Measurements from ENCODE around the gene RNF32.
A peak's percentile ranks its signal among the peaks of the same experiment; 100 is the strongest.
"Not testable (repeated sequence)": the region's sequence is repeated elsewhere in the genome, so short reads cannot be mapped to it uniquely, and the experiment has no call there.

RNF32 gene

DNA sequence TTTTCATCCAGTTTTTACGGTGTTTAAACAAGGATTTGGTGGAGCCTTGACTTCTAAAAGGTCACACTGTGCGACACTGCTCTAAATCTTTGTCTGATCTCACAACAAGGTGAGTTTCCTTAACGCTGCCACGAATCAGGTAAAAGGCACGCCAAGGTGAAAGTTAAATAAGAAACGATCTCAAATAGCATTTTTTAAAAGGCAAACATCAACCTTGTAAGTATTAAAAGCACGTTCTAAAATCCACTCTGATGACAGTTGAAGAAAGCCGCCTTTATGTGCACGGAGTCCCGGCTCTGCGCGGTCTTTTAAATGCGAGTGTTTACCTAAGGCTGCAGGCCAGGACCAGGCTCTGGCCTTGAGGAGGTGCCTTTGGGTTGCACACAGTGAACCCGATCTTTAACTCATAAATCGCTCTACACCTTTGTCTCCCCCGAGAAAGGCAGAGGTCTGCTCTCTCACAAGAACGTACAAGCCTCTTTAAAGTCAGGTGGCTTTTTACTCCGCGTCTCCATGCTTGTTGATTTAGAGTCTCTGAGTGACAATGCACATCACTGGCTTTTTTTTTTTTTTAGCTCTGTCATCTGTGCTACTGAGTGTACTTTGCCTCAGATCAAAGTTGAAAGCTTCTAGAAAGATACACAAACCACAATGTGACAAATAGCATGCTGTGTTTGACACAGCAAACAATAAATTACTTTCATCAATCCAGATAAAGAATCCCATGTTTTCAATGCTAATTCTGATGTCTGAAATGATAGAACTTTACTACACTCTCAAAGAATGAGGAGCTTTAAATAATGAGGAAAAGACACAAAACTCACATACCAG is 25.9 kb upstream of the RNF32 start:
- no peak for DNase-seq (ENCODE audit: low read depth in 3 of 3)

GRCh38 chr7:156616269-156617202 is 24.0 kb upstream of the RNF32 start:
- DNase-seq (ENCODE audit: low read depth in 3 of 3), result no peak

GRCh38 chr7:156617215-156617614 is 23.4 kb upstream of the RNF32 start:
- no peak for DNase-seq (ENCODE audit: low read depth in 3 of 3)

GRCh38 chr7:156618078-156618779 is 22.3 kb upstream of the RNF32 start:
- DNase-seq (ENCODE audit: low read depth in 3 of 3), result no peak

DNA sequence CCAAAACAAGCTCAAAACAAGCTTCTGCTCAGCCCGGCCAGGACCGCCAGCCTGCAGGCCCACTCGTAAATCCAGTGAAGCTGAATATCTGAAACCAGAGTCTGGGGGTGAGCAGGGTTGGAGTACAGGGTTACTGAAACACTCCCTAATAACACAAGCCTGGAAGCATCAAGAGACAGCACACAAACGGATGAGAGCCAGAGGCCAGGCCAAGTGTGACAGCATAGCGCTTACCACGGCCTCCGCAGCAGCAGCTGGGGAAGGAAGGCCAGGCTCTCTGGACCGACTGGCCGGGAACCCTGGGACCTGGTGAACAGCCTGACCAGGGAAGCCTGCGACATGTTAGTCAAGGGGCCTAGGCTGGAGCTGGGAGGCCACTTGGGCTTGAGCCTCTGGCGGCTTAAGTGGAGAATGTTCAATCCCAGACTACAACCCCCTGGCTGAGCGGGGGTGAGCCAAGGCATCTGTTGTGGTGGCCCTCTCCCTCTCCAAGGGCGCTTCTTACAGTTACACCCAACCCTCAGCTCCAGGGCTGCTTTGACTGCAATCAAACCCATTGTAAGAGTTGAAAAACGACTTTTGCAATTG is 21.7 kb upstream of the RNF32 start:
- DNase-seq (ENCODE audit: low read depth in 3 of 3), result no peak

GRCh38 chr7:156619488-156620290 is 20.9 kb upstream of the RNF32 start:
- DNase-seq (ENCODE audit: low read depth in 3 of 3), result not testable (repeated sequence)

DNA sequence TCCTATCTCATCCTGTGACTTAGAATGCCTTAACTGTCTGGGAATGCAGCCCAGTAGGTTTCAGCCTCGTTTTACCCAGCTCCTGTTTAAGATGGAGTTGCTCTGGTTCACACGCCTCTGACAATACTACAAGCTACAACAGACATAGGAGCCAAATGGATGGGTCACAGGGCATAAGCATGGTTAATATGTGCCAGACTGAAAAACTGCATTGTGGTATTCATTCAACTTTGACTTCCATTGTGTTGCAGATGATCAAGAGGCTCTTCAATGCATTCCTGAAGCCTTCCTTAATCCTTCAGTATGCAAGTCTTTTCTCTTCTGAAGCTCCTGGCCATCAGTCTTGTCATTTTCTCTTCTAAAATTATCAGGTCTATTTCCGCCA is 20.3 kb upstream of the RNF32 start:
- DNase-seq (ENCODE audit: low read depth in 3 of 3), result no peak

DNA sequence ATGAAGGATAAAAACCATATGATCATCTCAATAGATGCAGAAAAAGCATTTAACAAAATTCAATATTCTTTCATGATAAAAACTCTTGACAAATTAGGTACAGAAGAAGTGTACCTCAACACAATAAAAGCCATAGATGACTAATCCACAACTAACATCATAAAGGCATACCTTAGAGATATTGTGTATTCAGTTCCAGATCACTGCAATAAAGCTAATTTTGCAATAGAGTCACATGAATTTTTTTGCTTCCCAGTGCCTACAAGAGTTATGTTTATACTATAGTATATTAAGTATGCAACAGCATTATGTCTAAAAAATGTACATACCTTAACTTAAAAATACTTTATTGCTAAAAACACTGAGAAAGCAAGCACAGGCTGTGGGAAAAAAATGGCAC is 18.9 kb upstream of the RNF32 start:
- DNase-seq (ENCODE audit: low read depth in 3 of 3), result no peak

DNA sequence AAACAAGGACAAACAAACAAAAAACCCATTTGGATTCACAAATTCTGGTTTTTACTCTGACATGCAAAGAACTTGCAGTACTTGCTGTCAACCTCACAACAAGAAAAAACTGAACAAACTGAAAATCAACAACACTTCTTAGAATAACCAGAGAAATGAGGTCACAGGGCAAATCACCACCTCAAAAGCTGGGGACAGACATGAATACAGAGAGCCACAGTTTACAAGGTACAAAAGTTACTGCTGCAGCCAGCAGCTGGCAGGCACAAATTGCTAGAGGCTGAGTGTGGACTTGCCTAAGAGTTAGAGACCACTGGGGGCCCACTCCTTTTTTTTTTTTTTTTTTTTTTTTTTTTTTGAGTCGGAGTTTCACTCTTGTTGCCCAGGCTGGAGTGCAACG is 15.0 kb upstream of the RNF32 start:
- DNase-seq (ENCODE audit: low read depth in 3 of 3), result no peak

- DNase-seq (ENCODE audit: low read depth in 3 of 3), result no peak
Measured at GRCh38 chr7:156626220-156626895, 14.2 kb upstream of the RNF32 start.

GRCh38 chr7:156628562-156628961 is 12.0 kb upstream of the RNF32 start:
- no peak for DNase-seq (ENCODE audit: low read depth in 3 of 3)

- DNase-seq (ENCODE audit: low read depth in 3 of 3), result no peak
Measured at GRCh38 chr7:156629873-156630272, 10.7 kb upstream of the RNF32 start.

- no peak for DNase-seq (ENCODE audit: low read depth in 3 of 3)
Measured at GRCh38 chr7:156634117-156634516, 6.5 kb upstream of the RNF32 start.

GRCh38 chr7:156635529-156636385 is 4.8 kb upstream of the RNF32 start:
- DNase-seq (ENCODE audit: low read depth in 3 of 3), result no peak

- DNase-seq (ENCODE audit: low read depth in 3 of 3), result not testable (repeated sequence)
Measured at GRCh38 chr7:156637093-156637492, 3.5 kb upstream of the RNF32 start.

DNA sequence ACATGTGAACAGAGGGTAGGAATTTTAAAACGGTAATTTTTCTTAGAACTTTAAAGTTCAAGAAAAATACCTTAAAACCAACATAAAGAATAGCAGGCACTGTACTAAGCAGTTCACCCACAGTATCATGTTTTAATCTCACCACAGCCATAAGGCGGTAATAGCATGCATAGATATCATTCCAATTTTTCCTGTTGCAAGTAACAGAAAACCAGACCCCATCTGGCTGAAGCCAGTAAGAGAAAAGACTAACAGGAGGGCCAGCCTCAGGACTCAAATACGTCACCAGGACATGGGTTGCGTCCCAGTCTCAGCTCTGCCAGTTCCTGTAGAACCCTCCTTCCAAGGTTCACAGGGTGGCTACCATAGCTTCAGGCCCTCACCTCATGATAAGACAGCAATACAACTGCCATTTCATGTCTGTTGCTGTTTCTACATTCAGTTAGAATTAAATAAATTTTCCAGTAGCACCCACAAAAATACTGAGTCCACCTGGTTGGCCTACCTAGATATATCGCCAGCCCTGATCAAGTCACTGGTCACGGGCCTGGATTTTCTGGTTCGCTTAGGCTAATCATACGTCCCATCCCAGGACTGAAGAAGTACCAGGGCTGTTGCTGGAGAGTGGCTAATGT is 2.0 kb upstream of the RNF32 start:
- no peak for DNase-seq (ENCODE audit: low read depth in 3 of 3)

- no peak for DNase-seq (ENCODE audit: low read depth in 3 of 3)
Measured at GRCh38 chr7:156639426-156640256, 933 bp upstream of the RNF32 start.

- DNase-seq (ENCODE audit: low read depth in 3 of 3), result peak; percentile 19 to 43 (median 37)
Measured at GRCh38 chr7:156640949-156641485, 443 bp downstream of the RNF32 start.

Data from stimulated activated CD4-positive, alpha-beta T cell treated with anti-CD3 and anti-CD28 coated beads, TNF-alpha, amount 100 ng/mL, for 48 hours (primary cell).